ENCODE measurements around the gene SNX32.

DNA sequence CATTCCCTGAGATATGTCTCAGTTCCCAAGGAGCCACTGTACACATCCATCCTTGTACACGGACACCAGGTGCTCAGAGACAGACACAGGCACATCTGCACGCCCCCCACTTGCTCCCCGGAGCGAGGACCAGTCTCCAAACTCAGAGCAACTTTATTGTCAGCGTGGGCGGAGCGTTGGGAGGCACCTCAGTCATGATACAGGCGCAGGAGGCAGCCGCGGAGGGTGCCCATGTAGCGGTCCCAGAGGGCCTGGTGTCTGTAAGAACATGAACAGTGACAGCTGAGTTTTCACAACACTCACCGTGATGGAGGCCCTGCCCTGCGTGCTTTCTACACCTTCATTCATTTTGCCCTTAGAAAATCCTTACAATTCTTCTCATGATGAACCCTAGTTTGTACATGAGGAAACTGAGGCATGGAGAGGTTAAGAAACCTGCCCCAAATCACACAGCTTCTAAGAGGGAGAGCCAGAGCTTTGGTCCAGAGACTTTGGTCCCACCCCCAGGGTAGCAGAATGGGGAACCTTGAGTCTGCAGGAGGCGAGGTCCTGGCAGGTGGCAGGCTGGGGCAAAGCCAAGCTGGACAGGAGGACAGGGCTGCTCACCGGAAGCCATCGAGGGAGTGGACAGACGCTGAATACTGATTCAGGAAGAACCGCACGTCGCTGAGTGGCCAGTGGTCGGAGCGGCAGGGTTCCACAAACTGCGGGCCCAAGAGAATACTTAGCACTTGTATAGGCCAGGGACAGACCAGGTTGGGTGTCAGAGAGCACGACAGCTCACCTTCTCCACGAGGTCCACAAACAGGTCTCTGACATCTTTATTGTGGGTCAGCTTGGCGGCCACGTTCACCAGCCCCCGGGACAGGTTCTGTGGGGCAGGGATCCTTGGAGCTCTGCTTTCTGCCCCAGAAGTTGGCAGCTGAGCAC lies 50.3 kb downstream of the SNX32 start:
- TF ChIP-seq, protein P1, sequence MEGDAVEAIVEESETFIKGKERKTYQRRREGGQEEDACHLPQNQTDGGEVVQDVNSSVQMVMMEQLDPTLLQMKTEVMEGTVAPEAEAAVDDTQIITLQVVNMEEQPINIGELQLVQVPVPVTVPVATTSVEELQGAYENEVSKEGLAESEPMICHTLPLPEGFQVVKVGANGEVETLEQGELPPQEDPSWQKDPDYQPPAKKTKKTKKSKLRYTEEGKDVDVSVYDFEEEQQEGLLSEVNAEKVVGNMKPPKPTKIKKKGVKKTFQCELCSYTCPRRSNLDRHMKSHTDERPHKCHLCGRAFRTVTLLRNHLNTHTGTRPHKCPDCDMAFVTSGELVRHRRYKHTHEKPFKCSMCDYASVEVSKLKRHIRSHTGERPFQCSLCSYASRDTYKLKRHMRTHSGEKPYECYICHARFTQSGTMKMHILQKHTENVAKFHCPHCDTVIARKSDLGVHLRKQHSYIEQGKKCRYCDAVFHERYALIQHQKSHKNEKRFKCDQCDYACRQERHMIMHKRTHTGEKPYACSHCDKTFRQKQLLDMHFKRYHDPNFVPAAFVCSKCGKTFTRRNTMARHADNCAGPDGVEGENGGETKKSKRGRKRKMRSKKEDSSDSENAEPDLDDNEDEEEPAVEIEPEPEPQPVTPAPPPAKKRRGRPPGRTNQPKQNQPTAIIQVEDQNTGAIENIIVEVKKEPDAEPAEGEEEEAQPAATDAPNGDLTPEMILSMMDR (IDR thresholded peaks at IDR 0.05), result no peak
- TF ChIP-seq ZFX (IDR thresholded peaks at IDR 0.05; ENCODE audit: borderline replicate concordance), result no peak
